Stimulated activated naive CD4-positive, alpha-beta T cell treated with Interleukin-2 at 50 U/mL for 16 hours (primary cell): ENCODE results near the gene DLGAP1.

Source experiments
- DNase-seq: peaks from one replicate; lab custom pipeline; 2025; lab: John Stamatoyannopoulos, UW

The DLGAP1 gene

GRCh38 chr18:4241090-4241617 is 214.0 kb downstream of the DLGAP1 start:
- no peak for DNase-seq

GRCh38 chr18:4238966-4239365 is 216.1 kb downstream of the DLGAP1 start:
- no peak for DNase-seq

GRCh38 chr18:4237664-4238041 is 217.5 kb downstream of the DLGAP1 start:
- DNase-seq: no peak

- no peak for DNase-seq
These were observed 218.0 kb downstream of the DLGAP1 start for GRCh38 chr18:4236940-4237663.

- DNase-seq: no peak
These were observed 221.6 kb downstream of the DLGAP1 start for GRCh38 chr18:4233468-4233867.

- no peak for DNase-seq
These were observed 222.5 kb downstream of the DLGAP1 start for GRCh38 chr18:4232656-4233055.

GRCh38 chr18:4231260-4231659 is 223.8 kb downstream of the DLGAP1 start:
- DNase-seq: no peak

- DNase-seq: no peak
These were observed 224.5 kb downstream of the DLGAP1 start for GRCh38 chr18:4230450-4231168.

GRCh38 chr18:4224031-4224704 is 230.9 kb downstream of the DLGAP1 start:
- DNase-seq: no peak

GRCh38 chr18:4211111-4211837 is 243.8 kb downstream of the DLGAP1 start:
- DNase-seq: no peak

- DNase-seq: no peak
These were observed 246.7 kb downstream of the DLGAP1 start for GRCh38 chr18:4208366-4208765.

- DNase-seq: no peak
These were observed 247.6 kb downstream of the DLGAP1 start for GRCh38 chr18:4207383-4207985.

- DNase-seq: no peak
These were observed 250.7 kb downstream of the DLGAP1 start for GRCh38 chr18:4204438-4204720.

GRCh38 chr18:4203568-4204437 is 251.3 kb downstream of the DLGAP1 start:
- no peak for DNase-seq

- DNase-seq: no peak
These were observed 254.7 kb downstream of the DLGAP1 start for GRCh38 chr18:4200399-4200798.

GRCh38 chr18:4198956-4199355 is 256.2 kb downstream of the DLGAP1 start:
- no peak for DNase-seq

GRCh38 chr18:4196351-4196750 is 258.8 kb downstream of the DLGAP1 start:
- DNase-seq: no peak

GRCh38 chr18:4193086-4193485 is 262.0 kb downstream of the DLGAP1 start:
- DNase-seq: no peak

- DNase-seq: no peak
These were observed 273.1 kb downstream of the DLGAP1 start for GRCh38 chr18:4181882-4182568.

GRCh38 chr18:4181086-4181485 is 274.0 kb downstream of the DLGAP1 start:
- DNase-seq: no peak
